GM21529 (cell line): Measurements from ENCODE around the gene PLAC9.
"Not testable (repeated sequence)": the region's sequence is repeated elsewhere in the genome, so short reads cannot be mapped to it uniquely, and the experiment has no call there.

Experiments
- ATAC-seq: cut with Tn5 transposase; IDR thresholded peaks from one replicate; pipeline ENCODE4 v1.9.1; 2021; ENCODE audit not compliant: unreplicated experiment

Gene PLAC9, protein sequence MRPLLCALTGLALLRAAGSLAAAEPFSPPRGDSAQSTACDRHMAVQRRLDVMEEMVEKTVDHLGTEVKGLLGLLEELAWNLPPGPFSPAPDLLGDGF

DNA sequence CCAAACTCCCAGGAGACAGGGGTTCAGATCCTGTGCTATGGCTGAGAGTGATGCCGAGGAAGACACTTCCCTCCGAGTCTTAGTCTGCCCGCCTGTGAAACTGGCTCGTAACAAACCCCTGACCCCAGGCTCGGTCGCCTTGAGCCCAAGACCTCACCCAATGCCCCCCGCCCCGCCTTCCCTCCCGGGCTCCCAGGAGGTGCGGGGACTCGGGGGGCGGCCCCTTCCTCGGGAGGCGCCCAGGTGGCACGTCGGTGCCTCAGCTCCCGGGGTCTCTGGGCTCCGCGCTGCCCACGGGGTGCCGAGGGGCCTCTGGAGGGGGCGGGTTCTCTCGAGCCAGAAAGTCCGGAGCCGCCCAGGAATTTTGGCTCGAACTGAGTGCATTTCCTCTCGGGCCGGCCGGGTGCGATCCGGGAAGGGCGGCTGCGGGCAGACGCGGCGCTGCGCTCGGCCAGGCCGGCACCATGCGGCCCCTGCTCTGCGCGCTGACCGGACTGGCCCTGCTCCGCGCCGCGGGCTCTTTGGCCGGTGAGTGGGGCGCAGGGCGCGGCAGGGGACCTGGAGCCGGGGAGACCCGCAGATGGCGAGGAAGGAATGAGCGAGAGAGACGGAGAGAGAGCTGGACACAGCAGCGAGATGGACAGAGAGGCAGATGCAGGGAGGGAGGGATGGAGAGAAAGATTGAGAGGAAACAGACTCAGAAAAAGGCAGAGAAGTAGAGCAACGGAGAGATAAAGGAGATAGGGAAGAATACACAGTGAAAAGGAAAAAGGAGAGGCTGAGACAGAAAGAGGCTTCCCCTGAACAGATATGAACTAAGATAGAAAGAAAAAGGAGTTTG lies at the start of gene PLAC9:
Gene PLAC9, plus strand, starts transcription at position 432 of the 841 bp plus-strand sequence. Its CDS starts 33 bp downstream, at position 465.
- no peak for ATAC-seq

DNA sequence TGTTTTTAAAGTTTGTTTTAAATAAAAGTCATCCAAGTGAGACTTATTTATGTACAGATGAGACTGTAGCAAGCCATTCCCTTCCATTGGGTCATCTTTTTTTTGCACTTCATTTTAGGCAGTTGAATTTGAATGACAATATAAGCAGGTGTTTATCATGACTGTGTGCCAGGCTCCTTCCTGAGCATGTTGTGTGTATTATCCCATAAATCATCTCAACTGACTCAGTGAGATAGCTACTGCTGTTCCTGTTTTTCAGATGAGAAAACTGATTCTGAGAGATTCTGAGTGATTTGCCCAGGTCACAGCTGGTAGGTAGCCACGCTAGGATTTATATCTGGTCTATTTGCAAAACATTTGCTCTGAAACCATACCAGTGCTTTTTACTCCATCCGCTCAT lies 42.4 kb upstream of the PLAC9 start:
- no peak for ATAC-seq

DNA sequence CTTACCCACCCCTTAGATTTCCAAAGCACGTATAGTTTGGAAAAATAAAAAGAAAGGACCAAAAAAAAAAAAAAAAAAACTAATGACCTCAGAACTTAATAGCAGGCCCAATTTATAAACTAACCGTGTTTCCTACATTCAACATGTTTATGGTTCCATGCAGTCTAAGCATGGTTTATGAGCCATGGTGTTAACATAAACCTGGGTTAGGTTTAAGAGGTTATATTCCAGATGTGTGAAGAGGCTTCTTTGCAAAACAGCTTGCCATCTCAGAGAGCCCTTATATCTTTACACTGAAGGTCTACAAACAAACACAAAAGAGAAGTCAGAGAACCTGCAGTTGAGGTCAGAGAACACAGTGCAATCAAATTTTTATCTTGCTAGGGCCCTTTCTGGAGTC lies 38.3 kb upstream of the PLAC9 start:
- ATAC-seq = no peak

DNA sequence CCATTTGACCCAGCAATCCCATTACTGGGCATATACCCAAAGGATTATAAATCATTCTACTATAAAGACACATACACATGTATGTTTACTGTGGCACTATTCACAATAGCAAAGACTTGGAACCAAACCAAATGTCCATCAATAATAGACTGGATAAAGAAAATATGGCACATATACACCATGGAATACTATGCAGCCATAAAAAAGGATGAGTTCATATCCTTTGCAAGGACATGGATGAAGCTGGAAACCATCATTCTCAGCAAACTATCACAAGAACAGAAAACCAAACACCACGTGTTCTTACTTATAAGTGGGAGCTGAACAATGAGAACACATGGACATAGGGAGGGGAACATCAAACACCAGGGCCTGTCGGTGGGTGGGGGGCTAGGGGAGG lies 34.3 kb upstream of the PLAC9 start:
- ATAC-seq = not testable (repeated sequence)

DNA sequence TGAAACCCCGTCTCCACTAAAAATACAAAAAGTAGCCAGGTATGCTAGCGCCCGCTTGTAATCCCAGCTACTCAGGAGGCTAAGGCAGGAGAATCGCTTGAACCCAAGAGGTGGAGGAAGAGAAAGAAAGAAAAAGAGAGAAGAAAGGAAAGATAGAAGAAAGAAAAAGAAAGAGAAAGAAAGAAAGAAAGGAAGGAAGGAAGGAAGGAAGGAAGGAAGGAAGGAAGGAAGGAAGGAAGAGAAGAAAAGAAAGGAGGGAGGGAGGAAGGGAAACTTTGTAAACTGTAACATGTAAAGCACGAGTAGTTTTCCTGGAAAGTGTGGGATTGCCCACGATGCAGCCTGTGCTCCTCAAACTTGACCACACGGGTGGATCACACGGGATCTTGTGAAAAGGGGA lies 33.2 kb upstream of the PLAC9 start:
- ATAC-seq = not testable (repeated sequence)

DNA sequence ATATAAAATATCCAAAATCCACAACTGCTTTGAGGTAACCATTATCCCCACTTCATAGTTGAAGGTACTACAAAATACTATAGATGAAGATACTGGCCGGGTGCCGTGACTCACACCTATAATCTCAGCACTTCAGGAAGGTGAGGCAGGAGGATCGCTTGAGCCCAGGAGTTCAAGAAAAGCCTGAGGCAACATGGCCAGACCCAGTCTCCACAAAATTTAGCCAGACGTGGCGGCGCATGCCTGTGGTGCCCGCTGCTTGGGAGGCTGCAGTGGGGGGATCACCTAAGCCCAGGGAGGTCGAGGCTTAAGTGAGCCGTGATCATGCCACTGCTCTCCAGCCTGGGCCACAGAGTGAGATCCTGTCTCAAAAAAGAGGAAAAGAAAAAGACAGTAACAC lies 32.4 kb upstream of the PLAC9 start:
- ATAC-seq = no peak

DNA sequence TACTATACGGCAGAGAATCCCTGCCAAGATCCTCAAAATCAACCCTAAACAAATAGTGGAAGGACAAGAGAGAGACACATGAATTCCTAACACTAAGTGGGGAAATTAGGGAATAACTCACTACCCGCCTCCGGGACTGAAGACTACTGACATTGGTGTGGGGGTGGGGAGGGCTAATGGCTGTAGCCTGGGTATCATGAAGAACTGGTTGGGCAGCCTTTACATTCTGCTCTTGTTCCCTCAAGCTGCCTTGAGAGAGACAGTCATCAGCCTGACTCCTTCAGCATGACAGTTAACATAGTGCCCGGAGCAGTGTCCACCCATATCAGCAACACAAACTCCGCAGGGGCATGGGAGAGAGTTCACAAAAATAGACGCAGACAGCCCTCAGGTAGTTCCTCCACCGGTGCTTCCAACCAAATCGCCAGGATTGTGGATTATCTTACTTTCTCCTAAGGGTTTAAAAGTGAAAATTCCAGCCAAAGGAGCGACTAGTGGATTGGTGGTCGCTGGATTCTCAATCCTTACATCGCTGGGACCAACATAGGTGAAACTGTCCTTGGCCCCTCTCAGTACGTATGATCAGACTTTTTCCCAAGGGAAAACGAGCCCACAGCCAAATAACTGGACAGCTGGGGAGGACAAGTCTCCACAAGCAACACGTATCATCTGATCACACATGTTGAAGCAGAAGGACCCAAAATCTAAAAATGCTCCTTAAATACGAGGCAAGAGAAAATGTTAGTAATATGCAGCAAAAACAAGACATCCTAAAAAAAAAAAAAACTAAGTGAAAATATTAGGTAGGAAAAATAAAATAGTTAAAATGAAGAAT lies 31.5 kb upstream of the PLAC9 start:
- no peak for ATAC-seq

DNA sequence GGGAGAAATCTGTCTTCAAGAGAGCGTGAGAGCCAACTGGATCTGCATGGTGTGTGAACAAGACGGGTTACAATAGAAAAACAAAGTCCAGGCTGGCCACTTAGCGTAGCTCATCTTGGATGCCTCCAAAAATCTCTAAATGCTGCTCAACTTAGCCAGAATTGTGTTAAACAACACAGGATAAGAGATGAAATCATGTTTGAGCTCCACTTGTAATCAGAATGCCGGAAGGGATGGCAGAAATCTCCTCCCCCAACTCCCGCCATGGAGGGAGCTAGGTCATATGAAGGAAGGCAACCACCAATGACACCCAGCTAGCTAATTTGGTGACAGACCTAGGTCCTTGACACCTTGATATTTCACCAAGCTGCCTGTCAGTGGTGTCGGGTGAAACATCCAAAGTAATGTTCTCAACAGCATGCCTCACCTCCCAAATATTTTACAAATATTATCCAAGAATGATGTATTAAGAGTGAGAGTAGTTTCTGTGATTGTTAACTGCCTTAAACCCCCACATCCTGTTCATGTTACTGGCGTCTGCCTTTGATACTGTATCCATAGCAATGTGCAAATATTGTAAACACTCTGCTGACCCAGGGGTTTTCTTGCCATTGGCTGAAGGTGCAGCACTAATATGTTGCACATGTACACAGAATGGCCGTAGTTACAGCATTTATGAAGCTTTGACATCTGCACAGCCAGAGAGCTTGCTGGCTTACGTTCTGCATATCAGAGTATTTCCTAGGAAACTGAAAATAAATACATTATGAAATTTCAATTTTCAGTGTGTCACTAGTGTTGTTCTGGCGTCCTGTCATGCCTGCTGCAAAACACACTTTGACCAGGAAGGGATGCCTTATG lies 28.2 kb upstream of the PLAC9 start:
- peak; percentile 82 for ATAC-seq

DNA sequence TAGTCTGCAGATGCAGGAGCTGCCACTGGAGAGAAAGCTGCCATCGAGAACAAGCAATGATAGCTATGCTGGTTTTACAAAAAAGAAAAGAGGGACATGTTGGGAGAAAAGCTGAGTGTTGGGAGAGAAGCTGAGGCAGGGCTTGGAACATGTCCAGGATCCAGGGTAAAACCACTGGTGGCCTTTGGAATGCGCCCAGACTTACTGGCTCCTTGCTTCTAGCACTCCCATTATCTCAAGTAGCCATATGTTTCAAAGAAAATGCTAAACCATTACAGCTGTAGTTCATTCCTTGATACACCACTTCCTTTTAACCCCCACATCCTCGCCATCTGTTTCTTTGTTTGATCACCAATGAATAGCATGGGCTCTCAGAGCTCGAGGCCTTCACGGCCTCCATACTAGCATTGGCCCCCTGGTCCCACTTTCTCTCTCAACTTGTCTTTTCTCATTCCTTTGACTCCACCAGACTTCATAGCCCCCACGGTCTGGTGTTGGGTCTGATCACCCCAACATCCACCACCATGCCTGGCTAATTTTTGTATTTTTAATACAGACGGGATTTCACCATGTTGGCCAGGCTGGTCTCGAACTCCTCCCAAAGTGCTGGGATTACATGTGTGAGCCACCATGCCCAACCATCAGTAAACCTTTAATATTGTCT lies 23.8 kb upstream of the PLAC9 start:
- ATAC-seq = no peak

DNA sequence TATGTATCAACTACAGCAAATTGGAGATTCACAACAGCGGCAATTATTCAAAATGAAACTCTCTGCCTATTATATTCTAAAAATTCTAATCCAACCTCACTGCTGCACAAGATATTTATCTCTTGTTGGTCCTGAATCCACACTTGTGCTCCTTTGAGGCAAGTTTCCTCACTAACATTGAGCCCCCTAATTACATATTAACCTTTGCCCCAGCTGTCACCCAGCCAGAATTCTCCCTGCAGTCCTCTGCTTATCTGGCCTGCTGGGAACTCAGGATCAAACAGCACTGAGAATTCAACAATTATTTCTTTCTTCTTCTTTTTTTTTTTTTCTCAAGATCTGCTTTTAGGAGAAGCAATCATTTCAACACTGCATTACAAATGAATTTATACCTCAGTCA lies 21.5 kb upstream of the PLAC9 start:
- no peak for ATAC-seq

DNA sequence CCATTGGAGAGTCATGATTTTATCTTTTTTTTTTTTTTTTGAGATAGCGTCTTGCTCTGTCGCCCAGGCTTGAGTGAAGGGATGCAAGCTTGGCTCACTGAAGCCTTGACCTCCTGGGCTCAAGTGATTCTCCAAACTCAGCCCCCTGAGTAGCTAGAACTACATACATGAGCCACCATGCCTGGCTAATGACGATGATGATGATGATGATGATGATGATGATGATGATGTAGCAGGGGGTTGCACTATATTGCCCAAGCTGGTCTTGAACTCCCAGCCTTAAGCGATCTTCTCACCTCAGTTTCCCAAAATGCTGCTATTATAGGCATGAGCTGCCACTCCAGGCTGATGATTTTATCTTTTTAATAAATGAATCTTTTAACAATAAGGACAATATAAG lies 13.9 kb upstream of the PLAC9 start:
- no peak for ATAC-seq

DNA sequence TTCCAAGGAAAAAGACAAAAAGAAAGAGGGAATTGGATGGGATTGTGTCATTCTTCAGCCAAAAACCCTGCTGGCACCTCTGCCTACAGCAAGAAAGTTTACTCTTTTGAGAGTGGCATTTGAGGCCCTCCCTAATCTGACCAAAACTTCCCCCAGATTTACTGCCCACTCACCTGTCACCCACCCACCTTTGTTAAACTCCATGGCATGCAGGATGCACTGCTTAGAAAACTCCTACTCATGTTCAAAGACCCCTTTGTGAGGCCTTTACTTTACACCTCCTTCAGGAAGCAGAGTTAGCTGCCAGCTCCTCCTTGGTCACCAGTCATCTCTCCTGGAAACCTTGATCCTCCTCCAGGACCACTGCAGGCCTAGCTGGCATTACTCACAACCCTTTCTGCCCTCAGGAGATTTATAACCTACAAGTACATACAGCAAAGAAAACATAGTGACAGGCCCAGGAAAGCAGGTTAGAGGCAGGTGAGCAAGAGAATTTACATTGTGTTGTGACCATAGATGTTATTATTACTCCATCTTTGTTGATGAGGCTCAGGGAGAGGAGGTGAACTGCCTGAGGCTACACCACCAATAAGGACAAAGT lies 10.3 kb upstream of the PLAC9 start:
- ATAC-seq = no peak

DNA sequence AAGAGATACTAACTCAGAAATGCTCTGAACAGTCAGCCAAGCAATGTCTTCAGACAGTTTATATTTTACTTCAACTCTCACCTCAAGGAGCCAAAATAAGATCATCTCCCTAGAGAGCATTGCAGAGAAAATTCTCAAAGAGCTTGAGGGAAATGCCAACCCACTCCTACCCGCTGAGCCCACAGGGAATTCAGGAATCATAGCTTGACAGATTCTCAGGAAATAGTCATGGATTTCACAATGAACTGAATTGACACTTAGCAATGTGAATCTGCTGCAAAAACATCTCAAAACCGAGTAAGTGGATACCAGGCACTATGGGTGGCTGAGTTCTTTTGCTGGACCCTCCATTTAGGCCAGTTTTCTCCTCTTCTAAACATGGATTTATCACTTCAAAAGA lies 9.8 kb upstream of the PLAC9 start:
- ATAC-seq = no peak

DNA sequence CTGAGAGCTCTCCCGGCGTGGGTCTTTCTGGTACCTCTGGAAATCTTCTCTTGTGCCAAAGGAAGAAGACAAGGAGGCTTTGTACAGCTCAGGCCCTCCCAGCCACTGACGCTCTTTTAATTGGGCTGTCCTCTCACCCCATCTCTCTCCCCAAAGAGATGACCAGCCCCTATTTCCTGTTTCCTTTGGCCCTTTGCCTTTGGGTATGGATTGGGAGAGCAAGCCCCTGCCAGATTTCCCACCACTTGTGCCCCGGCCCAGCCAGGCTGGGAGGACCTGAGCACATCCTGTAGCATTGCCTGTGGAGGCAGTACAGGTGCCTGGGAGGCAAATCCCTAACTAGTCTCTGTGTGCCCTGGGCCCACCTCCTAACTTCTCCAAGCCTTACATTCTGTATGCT lies 5.7 kb upstream of the PLAC9 start:
- ATAC-seq = no peak

DNA sequence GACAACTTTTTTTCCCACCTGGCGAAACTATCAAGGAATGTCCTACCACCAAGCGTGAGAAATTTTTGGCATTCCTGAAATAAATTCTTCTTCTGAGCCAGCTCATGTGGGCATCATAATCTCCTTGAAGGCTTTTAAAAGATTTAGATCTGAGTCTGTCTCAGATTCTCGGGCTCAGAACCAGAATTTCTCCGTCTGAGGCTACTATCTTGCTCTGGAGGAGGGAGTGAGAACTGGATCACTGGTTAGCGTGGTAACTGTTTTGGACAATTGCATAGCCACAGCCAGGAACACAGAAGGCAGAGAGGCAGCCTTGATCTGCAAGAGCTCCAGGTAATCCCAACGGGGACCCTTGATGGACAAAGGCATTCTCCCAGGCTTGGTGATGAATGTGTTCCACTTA lies 1.0 kb upstream of the PLAC9 start:
- ATAC-seq = no peak

DNA sequence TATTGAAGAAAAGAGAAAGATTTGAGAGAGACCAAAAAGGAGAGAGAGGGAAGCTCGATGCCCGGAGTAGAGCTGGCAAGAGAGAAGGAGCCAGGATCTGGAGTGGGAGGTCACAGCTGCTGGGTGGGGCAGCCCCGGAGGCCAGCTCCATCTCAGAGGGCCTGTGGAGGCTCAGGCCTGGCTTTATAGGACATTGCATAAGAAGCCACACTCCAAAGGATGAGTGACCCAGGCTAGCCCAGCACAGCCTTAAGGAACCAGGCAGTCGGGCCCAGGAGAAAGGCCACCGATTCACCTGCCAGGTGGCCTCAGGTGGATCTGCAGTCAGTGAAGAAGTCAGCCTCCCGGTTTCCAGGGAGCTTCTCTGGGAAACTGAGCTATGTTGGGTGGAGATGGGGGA lies 676 bp downstream of the PLAC9 start:
- ATAC-seq = no peak

DNA sequence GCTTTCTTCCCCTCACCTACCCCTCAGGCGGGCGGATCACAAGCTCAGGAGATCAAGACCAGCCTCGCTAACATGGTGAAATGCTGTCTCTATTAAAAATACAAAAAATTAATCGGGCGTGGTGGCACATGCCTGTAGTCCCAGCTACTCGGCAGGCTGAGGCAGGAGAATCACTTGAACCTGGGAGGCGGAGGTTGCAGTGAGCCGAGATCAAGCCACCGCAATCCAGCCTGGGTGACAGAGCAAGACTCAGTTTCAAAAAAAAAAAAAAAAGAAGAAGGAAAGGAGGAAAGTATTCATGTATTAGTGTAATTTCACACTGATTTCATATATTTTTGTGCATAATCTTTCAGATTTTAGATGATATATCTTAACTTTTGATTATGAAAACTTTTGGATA lies 1.2 kb downstream of the PLAC9 start:
- not testable (repeated sequence) for ATAC-seq

DNA sequence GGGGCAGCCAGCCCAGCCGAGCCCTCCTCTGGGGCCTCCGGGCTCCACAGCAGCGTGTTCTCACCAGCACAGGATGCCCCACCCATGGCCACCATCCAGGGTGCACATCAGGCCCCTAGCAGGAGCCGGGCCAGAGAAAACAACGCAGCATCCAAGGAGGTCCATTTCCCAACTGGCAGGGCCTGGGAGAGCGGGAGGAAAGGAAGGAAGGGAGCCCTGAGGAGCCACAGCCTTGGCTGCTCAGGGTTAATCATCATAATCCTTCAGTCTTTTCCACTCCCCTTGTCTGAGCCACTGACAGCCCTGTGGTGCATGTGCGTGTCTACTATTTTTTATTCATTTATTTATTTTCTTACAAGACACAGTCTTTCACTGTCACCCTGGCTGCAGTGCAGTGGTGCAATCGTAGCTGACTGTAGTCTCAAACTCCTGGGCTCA lies 3.6 kb downstream of the PLAC9 start:
- no peak for ATAC-seq

DNA sequence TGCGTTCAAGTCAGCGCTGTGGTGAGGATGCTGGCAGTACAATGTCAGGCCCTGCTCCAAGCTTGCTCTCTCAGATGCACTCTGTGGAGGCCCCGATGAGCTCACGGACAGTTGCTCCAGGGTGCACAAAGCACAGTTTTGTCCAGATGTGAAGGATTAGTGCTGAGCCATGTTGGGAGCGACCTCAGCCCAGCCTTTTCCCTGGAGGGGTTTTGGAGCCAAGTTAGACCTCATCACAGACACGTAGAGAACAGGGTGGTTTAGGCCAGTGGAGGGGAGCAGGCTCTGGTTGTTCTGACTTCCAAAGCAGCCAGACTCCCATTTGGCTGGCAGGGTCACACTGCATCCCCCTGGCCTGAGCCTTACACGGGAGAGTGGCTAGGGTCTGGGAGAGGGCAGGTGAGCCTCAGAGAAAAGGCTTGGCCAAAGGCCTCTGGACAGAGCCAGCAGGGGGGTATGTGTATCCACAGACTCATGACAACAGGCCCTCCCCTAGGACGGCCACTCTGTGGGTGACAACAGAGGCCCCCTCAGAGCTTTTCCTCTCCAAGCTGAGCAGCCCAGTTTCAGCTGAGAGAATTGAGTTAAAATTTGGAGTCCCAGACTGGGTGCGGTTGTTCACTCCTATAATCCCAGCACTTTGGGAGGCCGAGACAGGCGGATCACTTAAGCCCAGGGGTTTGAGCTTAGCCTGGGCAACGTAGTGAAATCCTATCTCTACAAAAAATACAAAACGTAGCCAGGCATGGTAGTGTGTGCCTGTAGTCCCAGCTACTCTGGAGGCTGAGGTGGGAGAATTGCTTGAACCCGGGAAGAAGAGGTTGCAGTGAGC lies 4.7 kb downstream of the PLAC9 start:
- no peak for ATAC-seq
